Upper lobe of right lung (tissue), 1 donor: Measurements from ENCODE around the gene RUNX1. TPM values are rescaled to one million over a fixed set of nuclear protein-coding genes. Genes with fewer than 3 reads are reported as not detected.
A peak's percentile ranks its signal among the peaks of the same experiment; 100 is the strongest.
"Not testable (repeated sequence)": the region's sequence is repeated elsewhere in the genome, so short reads cannot be mapped to it uniquely, and the experiment has no call there.

ENCODE experiments used
- ATAC-seq: fragments of 200-7000 bp; cut with Tn5 transposase; one replicate; pipeline ENCODE4 v1.9.1; 2020; ENCODE audit warnings: mild to moderate bottlenecking, moderate library complexity
- DNase-seq: peaks from one replicate; pipeline ENCODE4 v3.0.0-alpha.2; 2020
- H3K27ac ChIP-seq: fragments of 200-600 bp; one replicate; pipeline ENCODE4 v1.8.0; 2022
- H3K27me3 ChIP-seq: fragments of 200-600 bp; one replicate; pipeline ENCODE4 v1.8.0; 2022; ENCODE audit warnings: mild to moderate bottlenecking
- H3K36me3 ChIP-seq: fragments of 200-600 bp; one replicate; pipeline ENCODE4 v1.8.0; 2022
- H3K4me1 ChIP-seq: fragments of 200-600 bp; one replicate; pipeline ENCODE4 v1.8.0; 2022
- H3K4me3 ChIP-seq: fragments of 200-600 bp; one replicate; pipeline ENCODE4 v1.8.0; 2022; ENCODE audit warnings: mild to moderate bottlenecking
- H3K9me3 ChIP-seq: fragments of 200-600 bp; one replicate; pipeline ENCODE4 v1.8.0; 2022
- CTCF ChIP-seq: fragments of 200-600 bp; IDR thresholded peaks from one replicate; pipeline ENCODE4 v1.8.0; 2022; ENCODE audit warnings: antibody characterized with exemption
- intact Hi-C: fragments of 100-400 bp; cut with DNase I; formaldehyde crosslinking; loops from one replicate; pipeline ENCODE4 v1.11.0; 2022
- total RNA-seq: library from RNA; stranded (reverse); fragmentation: NEBNext Ultra II Directional; extraction: Animal tissue kit (Norgen Biotek cat#: 25700); gene quantifications from one replicate; pipeline ENCODE4 v1.2.1, GENCODE V29; 2021
- donor health status: DM: no; HTN: yes; CAD: no; lungs with severe emphysema.

Gene RUNX1
- total RNA-seq, 1 donor from 2014 or later = 86.9 TPM

GRCh38 chr21:34969423-34970166 lies 79.5 kb downstream of the RUNX1 start:
- no peak for ATAC-seq
- peaks cover 16% of the 10 kb centered on the region for H3K4me1 ChIP-seq

GRCh38 chr21:34968414-34969333 lies 80.4 kb downstream of the RUNX1 start:
- DNase-seq (no peak), ATAC-seq (no peak)
- TF ChIP-seq CTCF = no peak
- intact Hi-C loops = no loop called here
- Histone ChIP-seq H3K4me3 (no peak overlapping the region), H3K27ac (peak overlapping the region; percentile 8), H3K27me3 (no peaks in the 10 kb centered on the region), H3K9me3 (no peaks in the 10 kb centered on the region), H3K36me3 (no peaks in the 10 kb centered on the region), H3K4me1 (peaks cover 16% of the 10 kb centered on the region)

More at GRCh38 chr21:34969423-34970166, 79.5 kb downstream of the RUNX1 start:
- H3K36me3 ChIP-seq = no peaks in the 10 kb centered on the region
- peak overlapping the region; percentile 8 for H3K27ac ChIP-seq
- no peak for TF ChIP-seq CTCF
- intact Hi-C loops = no loop called here
- H3K27me3 ChIP-seq = no peaks in the 10 kb centered on the region
- DNase-seq = no peak
- H3K9me3 ChIP-seq = no peaks in the 10 kb centered on the region
- no peak overlapping the region for H3K4me3 ChIP-seq

GRCh38 chr21:34967509-34968289 lies 81.4 kb downstream of the RUNX1 start:
- TF ChIP-seq CTCF = no peak
- Histone ChIP-seq H3K27me3 (no peaks in the 10 kb centered on the region), H3K9me3 (no peaks in the 10 kb centered on the region), H3K27ac (no peak overlapping the region), H3K4me3 (no peak overlapping the region), H3K36me3 (no peaks in the 10 kb centered on the region), H3K4me1 (peaks cover 16% of the 10 kb centered on the region)
- intact Hi-C loops = no loop called here
- peak; percentile 40 for ATAC-seq
- no peak for DNase-seq

- H3K4me3 ChIP-seq, intact Hi-C loops, DNase-seq, H3K27ac ChIP-seq, ATAC-seq, H3K9me3 ChIP-seq, H3K36me3 ChIP-seq, H3K27me3 ChIP-seq: not testable (repeated sequence)
- H3K4me1 ChIP-seq = peaks cover 19% of the 10 kb centered on the region
Observed at GRCh38 chr21:34966881-34967280, 82.2 kb downstream of the RUNX1 start.

GRCh38 chr21:34965200-34966174 lies 83.6 kb downstream of the RUNX1 start:
- DNase-seq (no peak), ATAC-seq (peak; percentile 18)
- Histone ChIP-seq H3K27ac (no peak overlapping the region), H3K36me3 (no peaks in the 10 kb centered on the region), H3K4me1 (peaks cover 19% of the 10 kb centered on the region), H3K9me3 (no peaks in the 10 kb centered on the region), H3K27me3 (no peaks in the 10 kb centered on the region), H3K4me3 (no peak overlapping the region)
- intact Hi-C loops = no loop called here
- no peak for TF ChIP-seq CTCF
